ENCODE data around the gene GPX5. TPM values are rescaled to one million over a fixed set of nuclear protein-coding genes. Genes with fewer than 3 reads are reported as not detected.

GPX5 gene
- total and polyA plus RNA-seq, 2 donors (not counting 1 experiment from before 2014, with no cell fraction given), result not detected

DNA sequence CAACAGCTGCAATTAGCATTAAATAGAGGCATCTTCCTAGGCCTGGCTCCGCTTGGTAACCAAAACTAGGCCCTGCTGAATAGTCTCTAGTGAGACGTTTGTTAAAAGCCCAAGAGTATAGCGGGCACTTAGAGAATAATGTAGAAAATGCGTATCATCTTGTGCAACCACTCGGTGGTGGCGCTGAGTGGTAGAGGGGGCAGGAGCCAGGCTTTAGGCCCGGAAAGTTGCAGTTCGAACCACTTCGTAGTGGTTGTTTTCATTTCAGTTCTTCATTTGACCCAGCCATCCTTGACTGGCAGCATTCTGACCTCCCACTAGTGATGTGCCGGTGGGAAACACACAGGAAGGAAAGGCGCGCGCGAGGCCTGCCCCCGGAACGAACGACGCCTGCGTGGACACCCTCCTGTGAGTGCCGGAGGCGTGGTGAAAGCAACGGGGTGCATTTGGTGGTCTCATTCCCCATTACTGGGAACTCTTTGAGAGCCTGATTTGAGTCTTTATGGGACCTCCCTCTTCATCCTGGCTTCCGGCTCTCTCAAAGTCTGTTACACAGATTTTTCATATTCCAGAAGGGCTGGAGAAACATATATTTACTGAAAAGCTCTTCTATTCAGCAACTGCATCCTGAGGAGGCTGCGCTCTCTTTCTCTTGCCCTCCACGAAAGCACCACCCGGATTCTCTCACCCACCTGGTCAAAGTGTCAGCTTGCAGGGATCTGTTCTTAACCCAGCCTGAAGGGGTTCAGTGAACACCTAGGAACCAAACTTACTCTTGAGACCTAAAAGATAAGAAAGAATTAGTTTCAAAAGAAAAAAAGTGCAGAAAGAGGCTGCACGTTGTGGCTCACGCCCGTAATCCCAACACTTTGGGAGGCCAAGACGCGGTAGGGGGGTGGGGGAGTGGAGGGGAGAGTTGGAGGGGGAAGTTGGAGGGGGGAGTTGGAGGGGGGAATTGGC lies 18.2 kb downstream of the GPX5 start:
- POLR2A ChIA-PET, result no interaction called here

More for the DNA sequence above, 18.2 kb downstream of the GPX5 start:
- H3K27me3 ChIP-seq (replicated peaks in 1 of 4; ENCODE audit: control extremely low read depth in 1 of 4, control insufficient read depth in 3 of 4, insufficient read depth in 4 of 4, low read length in 3 of 4), result peaks cover 0 to 32% (median 27%) of the 10 kb centered on the region in 4 experiments
- H3K4me3 Mint-ChIP-seq, result peak overlapping the region; percentile 67
- no peak overlapping the region for H3K27ac ChIP-seq (ENCODE audit: low read length in 2 of 2)
- ATAC-seq (ENCODE audit: low read depth) (no peak), DNase-seq (peak; percentile 27)
- H3K9me3 Mint-ChIP-seq (ENCODE audit: insufficient read depth), result peaks cover 13% of the 10 kb centered on the region
- peak overlapping the region; percentile 62 for H2AFZ ChIP-seq (ENCODE audit: insufficient read depth, low read depth, low read length, poor library complexity, severe bottlenecking)
- no peaks in the 10 kb centered on the region for H3K36me3 ChIP-seq (replicated peaks in 1 of 2; ENCODE audit: control extremely low read depth in 1 of 2, control insufficient read depth in 1 of 2, extremely low read depth in 1 of 2, insufficient read depth in 2 of 2, low read length in 1 of 2)
- CTCF ChIA-PET, result no interaction called here
- no peaks in the 10 kb centered on the region for H4K20me1 ChIP-seq (ENCODE audit: control insufficient read depth, insufficient read depth, low read length, poor library complexity, severe bottlenecking)
- H3K9ac ChIP-seq (ENCODE audit: low read length), result peak overlapping the region; percentile 18
- H3K9me3 ChIP-seq (ENCODE audit: control extremely low read depth in 1 of 3, control insufficient read depth in 2 of 3, insufficient read depth in 1 of 3, low read length in 2 of 3), result peaks cover 0 to 25% (median 0%) of the 10 kb centered on the region in 3 donors
- H3K4me2 ChIP-seq (replicated peaks; ENCODE audit: low read depth, low read length, poor library complexity, severe bottlenecking), result peak overlapping the region; percentile 42
- H3K4me3 ChIP-seq (ENCODE audit: control extremely low read depth in 1 of 5, extremely low read depth in 1 of 5, insufficient read depth in 1 of 5, low read depth in 2 of 5, low read length in 4 of 5), result peak overlapping the region in 2 of 5 experiments; percentile 12 to 14
- WGBS (ENCODE audit: insufficient coverage), result 5% methylated on average over 25 of the region's 31 CpGs
- intact Hi-C loops (cut with micrococcal nuclease), result no loop called here
- peak overlapping the region; percentile 37 for H3K27ac Mint-ChIP-seq
- TF ChIP-seq EZH2 (IDR thresholded peaks at IDR 0.05; ENCODE audit: borderline replicate concordance, insufficient read depth, low read depth, low read length, poor library complexity, severe bottlenecking), result no peak
- TF ChIP-seq, protein P1, sequence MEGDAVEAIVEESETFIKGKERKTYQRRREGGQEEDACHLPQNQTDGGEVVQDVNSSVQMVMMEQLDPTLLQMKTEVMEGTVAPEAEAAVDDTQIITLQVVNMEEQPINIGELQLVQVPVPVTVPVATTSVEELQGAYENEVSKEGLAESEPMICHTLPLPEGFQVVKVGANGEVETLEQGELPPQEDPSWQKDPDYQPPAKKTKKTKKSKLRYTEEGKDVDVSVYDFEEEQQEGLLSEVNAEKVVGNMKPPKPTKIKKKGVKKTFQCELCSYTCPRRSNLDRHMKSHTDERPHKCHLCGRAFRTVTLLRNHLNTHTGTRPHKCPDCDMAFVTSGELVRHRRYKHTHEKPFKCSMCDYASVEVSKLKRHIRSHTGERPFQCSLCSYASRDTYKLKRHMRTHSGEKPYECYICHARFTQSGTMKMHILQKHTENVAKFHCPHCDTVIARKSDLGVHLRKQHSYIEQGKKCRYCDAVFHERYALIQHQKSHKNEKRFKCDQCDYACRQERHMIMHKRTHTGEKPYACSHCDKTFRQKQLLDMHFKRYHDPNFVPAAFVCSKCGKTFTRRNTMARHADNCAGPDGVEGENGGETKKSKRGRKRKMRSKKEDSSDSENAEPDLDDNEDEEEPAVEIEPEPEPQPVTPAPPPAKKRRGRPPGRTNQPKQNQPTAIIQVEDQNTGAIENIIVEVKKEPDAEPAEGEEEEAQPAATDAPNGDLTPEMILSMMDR (IDR thresholded peaks at IDR 0.05), result no peak
- peaks cover 64% of the 10 kb centered on the region for H3K27me3 Mint-ChIP-seq
- no peaks in the 10 kb centered on the region for H3K79me2 ChIP-seq (ENCODE audit: control insufficient read depth, insufficient read depth, low read length)
- peaks cover 27% of the 10 kb centered on the region for H3K4me1 Mint-ChIP-seq
- peaks cover 20 to 21% of the 10 kb centered on the region in 2 donors for H3K4me1 ChIP-seq (ENCODE audit: control insufficient read depth in 2 of 2, insufficient read depth in 2 of 2, low read length in 2 of 2)
